ENCODE measurements around the gene ADAM15. TPM values are rescaled to one million over a fixed set of nuclear protein-coding genes. Genes with fewer than 3 reads are reported as not detected.

ADAM15 gene
- total and polyA plus RNA-seq, 9 donors: 17.0 to 149 (median 61.7) TPM

- H3K4me1 ChIP-seq (ENCODE audit: insufficient read depth): peaks cover 19% of the 10 kb centered on the region
- peak in 1 of 5 donors; percentile 36 for DNase-seq
These were observed 31.4 kb downstream of the ADAM15 start for GRCh38 chr1:155082301-155083051.

GRCh38 chr1:155083052-155083541, 32.0 kb downstream of the ADAM15 start:
- peaks cover 16% of the 10 kb centered on the region for H3K27me3 ChIP-seq
- H3K4me1 ChIP-seq (ENCODE audit: insufficient read depth): peaks cover 19% of the 10 kb centered on the region
- H3K9me3 ChIP-seq: no peaks in the 10 kb centered on the region
- peak in 2 of 5 donors; percentile 37 to 43 for DNase-seq
- no peak overlapping the region for H3K4me3 ChIP-seq
- intact Hi-C loops (cut with DNase I): loop anchor here in 3 of 4 donors (2.0 to 10.0 kb wide), 3 partner anchors 22 to 528 kb away; partner anchors contain the start of gene UBE2Q1 (in 1 of the 3)
- TF ChIP-seq EP300 (IDR thresholded peaks at IDR 0.05) (no peak), POLR2A (IDR thresholded peaks at IDR 0.05) (no peak)
- H3K27ac ChIP-seq: no peak overlapping the region
- no peaks in the 10 kb centered on the region for H3K36me3 ChIP-seq
- 66 to 71% (median 67%) methylated on average over 6 of the region's 6 CpGs for WGBS, 3 donors

More at GRCh38 chr1:155082301-155083051, 31.4 kb downstream of the ADAM15 start:
- H3K27ac ChIP-seq: no peak overlapping the region
- H3K9me3 ChIP-seq: no peaks in the 10 kb centered on the region
- TF ChIP-seq EP300 (IDR thresholded peaks at IDR 0.05) (no peak), CTCF (IDR thresholded peaks at IDR 0.05) (no peak), POLR2A (IDR thresholded peaks at IDR 0.05) (no peak)
- peaks cover 16% of the 10 kb centered on the region for H3K27me3 ChIP-seq
- H3K36me3 ChIP-seq: no peaks in the 10 kb centered on the region
- intact Hi-C loops (cut with DNase I): loop anchor here in 3 of 4 donors (2.0 to 10.0 kb wide), 3 partner anchors 22 to 528 kb away; partner anchors contain the start of gene UBE2Q1 (in 1 of the 3)
- 4 to 6% (median 4%) methylated on average over 36 of the region's 36 CpGs for WGBS, 3 donors
- no peak overlapping the region for H3K4me3 ChIP-seq

GRCh38 chr1:155083865-155084721, 33.0 kb downstream of the ADAM15 start:
- H3K4me3 ChIP-seq: peak overlapping the region; percentile 61
- no peak overlapping the region for H3K27ac ChIP-seq
- no peak for TF ChIP-seq CTCF (IDR thresholded peaks at IDR 0.05)
- no peak for TF ChIP-seq POLR2A (IDR thresholded peaks at IDR 0.05)
- no peak for TF ChIP-seq EP300 (IDR thresholded peaks at IDR 0.05)
- H3K27me3 ChIP-seq: peaks cover 16% of the 10 kb centered on the region
- peaks cover 19% of the 10 kb centered on the region for H3K4me1 ChIP-seq (ENCODE audit: insufficient read depth)
- DNase-seq: peak; percentile 48 to 75 (median 59)
- no peaks in the 10 kb centered on the region for H3K9me3 ChIP-seq
- intact Hi-C loops (cut with DNase I): loop anchor here in 3 of 4 donors (2.0 to 10.0 kb wide), 3 partner anchors 23 to 529 kb away; partner anchors contain the start of gene UBE2Q1 (in 1 of the 3)
- WGBS, 3 donors: 25 to 33% (median 31%) methylated on average over 21 of the region's 21 CpGs
- no peaks in the 10 kb centered on the region for H3K36me3 ChIP-seq

GRCh38 chr1:155084722-155085503, 33.8 kb downstream of the ADAM15 start:
- 0 to 1% (median 0%) methylated on average over 47 to 67 of the region's 67 CpGs for WGBS, 3 donors
- intact Hi-C loops (cut with DNase I): loop anchor here in 2 of 4 donors (5.0 to 10.0 kb wide), 2 partner anchors 38 to 530 kb away; partner anchors contain the start of gene UBE2Q1 (in 1 of the 2)
- TF ChIP-seq CTCF (IDR thresholded peaks at IDR 0.05) (peak; percentile 92 to 98 (median 97)), POLR2A (IDR thresholded peaks at IDR 0.05) (peak; percentile 10), EP300 (IDR thresholded peaks at IDR 0.05) (no peak)
- Histone ChIP-seq H3K4me3 (peak overlapping the region; percentile 61), H3K27me3 (peaks cover 16% of the 10 kb centered on the region), H3K4me1 (ENCODE audit: insufficient read depth) (peaks cover 14% of the 10 kb centered on the region), H3K9me3 (no peaks in the 10 kb centered on the region), H3K36me3 (no peaks in the 10 kb centered on the region), H3K27ac (peak overlapping the region; percentile 66 to 69)
- peak; percentile 86 to 92 (median 90) for DNase-seq
